ENCODE results near the gene ENTPD7.

Gene ENTPD7

GRCh38 chr10:99647601-99648151 is 11.6 kb upstream of the ENTPD7 start:
- no peak for DNase-seq (ENCODE audit: low read depth, low spot score)

GRCh38 chr10:99648717-99649116 is 10.6 kb upstream of the ENTPD7 start:
- no peak for DNase-seq (ENCODE audit: low read depth, low spot score)

- no peak for DNase-seq (ENCODE audit: low read depth, low spot score)
Measured at GRCh38 chr10:99652800-99653390, 6.4 kb upstream of the ENTPD7 start.

GRCh38 chr10:99654390-99655175 is 4.7 kb upstream of the ENTPD7 start:
- DNase-seq (ENCODE audit: low read depth, low spot score) = no peak

GRCh38 chr10:99656199-99657064 is 2.9 kb upstream of the ENTPD7 start:
- no peak for DNase-seq (ENCODE audit: low read depth, low spot score)

GRCh38 chr10:99658622-99659030 is 683 bp upstream of the ENTPD7 start:
- DNase-seq (ENCODE audit: low read depth, low spot score) = no peak

GRCh38 chr10:99659868-99660366 is 608 bp downstream of the ENTPD7 start:
- no peak for DNase-seq (ENCODE audit: low read depth, low spot score)

GRCh38 chr10:99660662-99661376 is 1.5 kb downstream of the ENTPD7 start:
- DNase-seq (ENCODE audit: low read depth, low spot score) = no peak

- no peak for DNase-seq (ENCODE audit: low read depth, low spot score)
Measured at GRCh38 chr10:99661377-99661763, 2.1 kb downstream of the ENTPD7 start.

GRCh38 chr10:99665304-99665703 is 6.0 kb downstream of the ENTPD7 start:
- DNase-seq (ENCODE audit: low read depth, low spot score) = no peak

- DNase-seq (ENCODE audit: low read depth, low spot score) = no peak
Measured at GRCh38 chr10:99667108-99667751, 7.9 kb downstream of the ENTPD7 start.

GRCh38 chr10:99671386-99671785 is 12.1 kb downstream of the ENTPD7 start:
- DNase-seq (ENCODE audit: low read depth, low spot score) = no peak

- no peak for DNase-seq (ENCODE audit: low read depth, low spot score)
Measured at GRCh38 chr10:99672884-99673283, 13.6 kb downstream of the ENTPD7 start.

- DNase-seq (ENCODE audit: low read depth, low spot score) = no peak
Measured at GRCh38 chr10:99673492-99673891, 14.2 kb downstream of the ENTPD7 start.

- DNase-seq (ENCODE audit: low read depth, low spot score) = no peak
Measured at GRCh38 chr10:99674762-99675161, 15.5 kb downstream of the ENTPD7 start.

GRCh38 chr10:99676426-99676825 is 17.1 kb downstream of the ENTPD7 start:
- no peak for DNase-seq (ENCODE audit: low read depth, low spot score)

- no peak for DNase-seq (ENCODE audit: low read depth, low spot score)
Measured at GRCh38 chr10:99676895-99677294, 17.6 kb downstream of the ENTPD7 start.

- DNase-seq (ENCODE audit: low read depth, low spot score) = no peak
Measured at GRCh38 chr10:99678921-99679320, 19.6 kb downstream of the ENTPD7 start.

- DNase-seq (ENCODE audit: low read depth, low spot score) = no peak
Measured at GRCh38 chr10:99681553-99681952, 22.2 kb downstream of the ENTPD7 start.

GRCh38 chr10:99682032-99682431 is 22.7 kb downstream of the ENTPD7 start:
- no peak for DNase-seq (ENCODE audit: low read depth, low spot score)

- DNase-seq (ENCODE audit: low read depth, low spot score) = no peak
Measured at GRCh38 chr10:99682752-99683151, 23.4 kb downstream of the ENTPD7 start.

Measured in activated naive CD8-positive, alpha-beta T cell treated with anti-CD3 and anti-CD28 coated beads, Interleukin-2, amount 50 U/mL, for 16 hours (primary cell).